ENCODE measurements around the gene FAT1. TPM values are rescaled to one million over a fixed set of nuclear protein-coding genes. Genes with fewer than 3 reads are reported as not detected.

Gene FAT1
- total RNA-seq, 4 donors from 2014 or later, result 51.3 to 114 (median 72.2) TPM

- TF ChIP-seq POLR2A (IDR thresholded peaks at IDR 0.05), result no peak
- no peak for TF ChIP-seq CTCF (IDR thresholded peaks at IDR 0.05)
- 1 to 2% methylated on average over 19 of the region's 19 CpGs for WGBS, 2 donors
- no peak for DNase-seq (ENCODE audit: low spot score in 2 of 2)
- H3K4me3 ChIP-seq (ENCODE audit: low read depth, poor library complexity, severe bottlenecking), result peak overlapping the region; percentile 66
- intact Hi-C loops (cut with DNase I; ENCODE audit: low total_unique reads), result no loop called here
These were observed 1.3 kb upstream of the FAT1 start for GRCh38 chr4:186724864-186725468.

- TF ChIP-seq CTCF (IDR thresholded peaks at IDR 0.05), result no peak
- TF ChIP-seq POLR2A (IDR thresholded peaks at IDR 0.05), result no peak
- intact Hi-C loops (cut with DNase I; ENCODE audit: low total_unique reads), result no loop called here
- peak overlapping the region; percentile 66 for H3K4me3 ChIP-seq (ENCODE audit: low read depth, poor library complexity, severe bottlenecking)
- 1% methylated on average over 29 to 47 of the region's 62 CpGs for WGBS, 2 donors
- DNase-seq (ENCODE audit: low spot score in 2 of 2), result no peak
These were observed 605 bp upstream of the FAT1 start for GRCh38 chr4:186724058-186724863.

- WGBS, 2 donors, result 0 to 2% methylated on average over 15 to 16 of the region's 16 CpGs
- DNase-seq (ENCODE audit: low spot score in 2 of 2), result no peak
- peak overlapping the region; percentile 66 for H3K4me3 ChIP-seq (ENCODE audit: low read depth, poor library complexity, severe bottlenecking)
- intact Hi-C loops (cut with DNase I; ENCODE audit: low total_unique reads), result no loop called here
- TF ChIP-seq CTCF (IDR thresholded peaks at IDR 0.05) (no peak), POLR2A (IDR thresholded peaks at IDR 0.05) (no peak)
These were observed 812 bp downstream of the FAT1 start for GRCh38 chr4:186722796-186723291.

GRCh38 chr4:186719925-186720694 is 3.5 kb downstream of the FAT1 start:
- DNase-seq (ENCODE audit: low spot score in 2 of 2), result no peak
- intact Hi-C loops (cut with DNase I; ENCODE audit: low total_unique reads), result no loop called here
- 88 to 92% methylated on average over 4 of the region's 4 CpGs for WGBS, 2 donors
- no peak overlapping the region for H3K4me3 ChIP-seq (ENCODE audit: low read depth, poor library complexity, severe bottlenecking)
- TF ChIP-seq POLR2A (IDR thresholded peaks at IDR 0.05), result no peak
- no peak for TF ChIP-seq CTCF (IDR thresholded peaks at IDR 0.05)

GRCh38 chr4:186717556-186717955 is 6.1 kb downstream of the FAT1 start:
- H3K4me3 ChIP-seq (ENCODE audit: low read depth, poor library complexity, severe bottlenecking), result no peak overlapping the region
- no peak for DNase-seq (ENCODE audit: low spot score in 2 of 2)
- 54 to 56% methylated on average over 4 of the region's 4 CpGs for WGBS, 2 donors
- intact Hi-C loops (cut with DNase I; ENCODE audit: low total_unique reads), result no loop called here
- no peak for TF ChIP-seq CTCF (IDR thresholded peaks at IDR 0.05)
- TF ChIP-seq POLR2A (IDR thresholded peaks at IDR 0.05), result no peak

Measured in lower leg skin (tissue), 4 donors.